Measurements from ENCODE around the gene MAPK1IP1L. TPM values are rescaled to one million over a fixed set of nuclear protein-coding genes. Genes with fewer than 3 reads are reported as not detected.

Gene MAPK1IP1L
- total RNA-seq, 1 experiment from 2014 or later, result 137 TPM

- peak; percentile 43 for DNase-seq (ENCODE audit: low spot score)
Observed at GRCh38 chr14:55094292-55095157, 43.1 kb downstream of the MAPK1IP1L start.

- no peak for DNase-seq (ENCODE audit: low spot score)
Observed at GRCh38 chr14:55097881-55098560, 46.6 kb downstream of the MAPK1IP1L start.

DNA sequence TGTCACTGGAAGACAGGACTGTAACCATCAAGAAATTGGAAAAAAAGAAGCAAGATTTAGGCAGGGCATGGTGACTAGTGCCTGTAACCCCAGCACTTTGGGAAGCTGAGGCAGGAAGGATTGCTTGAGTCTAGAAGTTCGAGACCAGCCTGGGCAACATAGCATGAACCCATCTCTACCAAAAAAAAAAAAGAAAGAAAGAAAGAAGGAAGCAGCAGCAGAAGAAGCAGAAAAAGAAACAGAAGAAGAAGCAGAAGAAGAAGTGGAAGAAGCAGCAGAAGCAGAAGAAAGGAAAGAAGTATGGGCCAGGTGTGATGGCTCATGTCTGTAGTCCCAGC, 47.1 kb downstream of the MAPK1IP1L start:
- no peak for DNase-seq (ENCODE audit: low spot score)

- DNase-seq (ENCODE audit: low spot score), result no peak
Observed at GRCh38 chr14:55099756-55100155, 48.3 kb downstream of the MAPK1IP1L start.

GRCh38 chr14:55101698-55102097, 50.3 kb downstream of the MAPK1IP1L start:
- no peak for DNase-seq (ENCODE audit: low spot score)

- DNase-seq (ENCODE audit: low spot score), result peak; percentile 99
Observed at GRCh38 chr14:55102141-55102621, 50.7 kb downstream of the MAPK1IP1L start.

- DNase-seq (ENCODE audit: low spot score), result peak; percentile 96
Observed at GRCh38 chr14:55103005-55103640, 51.7 kb downstream of the MAPK1IP1L start.

GRCh38 chr14:55103971-55104954, 52.8 kb downstream of the MAPK1IP1L start:
- no peak for DNase-seq (ENCODE audit: low spot score)

DNA sequence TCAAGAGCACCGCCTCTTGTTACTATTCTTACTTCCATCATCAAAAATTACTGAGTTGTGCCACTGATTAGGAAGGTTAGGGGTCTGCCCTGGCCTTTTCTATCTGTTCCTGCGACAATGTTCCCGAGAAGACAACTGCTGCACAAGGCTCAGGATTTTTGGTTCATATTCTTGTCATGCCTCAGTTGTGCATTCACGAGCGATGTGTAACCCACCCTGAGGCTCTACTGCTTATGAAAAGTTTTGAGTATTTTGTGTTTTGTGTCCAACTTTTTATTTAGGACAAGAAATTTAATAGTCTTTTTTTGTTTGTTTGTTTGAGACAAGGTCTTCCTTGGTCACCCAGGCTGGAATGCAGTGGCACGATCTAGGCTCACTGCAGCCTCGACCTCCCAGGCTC, 54.5 kb downstream of the MAPK1IP1L start:
- no peak for DNase-seq (ENCODE audit: low spot score)

- peak; percentile 94 for DNase-seq (ENCODE audit: low spot score)
Observed at GRCh38 chr14:55107766-55108554, 56.5 kb downstream of the MAPK1IP1L start.

DNA sequence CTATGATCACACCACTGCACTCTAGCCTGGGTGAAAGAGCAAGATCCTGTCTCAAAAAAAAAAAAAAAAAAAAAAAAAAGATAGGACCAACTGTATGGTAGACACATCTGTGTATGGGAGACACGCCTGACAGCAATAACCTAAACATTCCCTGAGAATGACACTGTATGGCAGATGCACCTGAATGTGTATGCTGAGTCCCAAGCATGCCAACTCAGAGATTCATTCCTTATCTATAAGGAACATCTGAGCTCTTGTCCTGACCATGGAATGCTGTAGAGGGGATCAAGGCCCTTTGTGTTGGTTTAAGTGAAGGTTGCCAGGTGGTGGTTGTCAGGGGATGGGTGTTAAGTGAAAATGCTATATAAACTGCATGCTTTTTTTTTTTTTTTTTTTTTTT, 58.4 kb downstream of the MAPK1IP1L start:
- DNase-seq (ENCODE audit: low spot score), result no peak

GRCh38 chr14:55111122-55111708, 59.8 kb downstream of the MAPK1IP1L start:
- no peak for DNase-seq (ENCODE audit: low spot score)

- DNase-seq (ENCODE audit: low spot score), result no peak
Observed at GRCh38 chr14:55114720-55115119, 63.3 kb downstream of the MAPK1IP1L start.

- DNase-seq (ENCODE audit: low spot score), result no peak
Observed at GRCh38 chr14:55115460-55115859, 64.0 kb downstream of the MAPK1IP1L start.

GRCh38 chr14:55115861-55116245, 64.4 kb downstream of the MAPK1IP1L start:
- no peak for DNase-seq (ENCODE audit: low spot score)

- DNase-seq (ENCODE audit: low spot score), result no peak
Observed at GRCh38 chr14:55116246-55117030, 65.0 kb downstream of the MAPK1IP1L start.

DNA sequence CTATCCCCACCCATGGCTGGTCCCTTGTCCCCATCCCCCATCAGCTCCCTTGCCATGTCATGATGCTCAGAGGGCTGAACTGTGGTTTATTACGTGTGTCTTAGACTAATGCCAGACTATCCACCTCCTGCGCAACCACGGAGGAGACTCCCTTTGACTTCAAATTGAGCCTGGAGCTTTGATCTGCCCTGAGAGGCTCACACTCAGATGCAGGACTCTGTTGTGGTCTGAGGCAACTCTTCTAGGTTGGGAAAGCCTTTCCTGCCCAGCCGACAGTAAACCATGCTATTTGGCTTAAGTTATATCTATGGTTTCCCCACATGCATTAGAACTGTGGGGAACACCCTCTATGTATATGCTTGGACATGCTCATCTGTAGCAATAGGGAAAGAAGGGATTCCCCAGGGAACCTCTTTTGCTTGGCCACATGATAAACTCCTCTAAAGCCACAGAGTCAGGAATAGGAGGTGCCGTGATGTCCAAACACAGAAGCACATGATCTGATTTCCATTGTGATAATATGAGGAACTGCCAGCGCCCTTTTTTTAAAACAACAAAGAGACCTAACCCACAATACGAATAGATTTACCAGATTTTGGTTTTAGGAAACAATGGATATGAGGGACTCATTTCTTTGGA, 66.5 kb downstream of the MAPK1IP1L start:
- peak; percentile 48 for DNase-seq (ENCODE audit: low spot score)

DNA sequence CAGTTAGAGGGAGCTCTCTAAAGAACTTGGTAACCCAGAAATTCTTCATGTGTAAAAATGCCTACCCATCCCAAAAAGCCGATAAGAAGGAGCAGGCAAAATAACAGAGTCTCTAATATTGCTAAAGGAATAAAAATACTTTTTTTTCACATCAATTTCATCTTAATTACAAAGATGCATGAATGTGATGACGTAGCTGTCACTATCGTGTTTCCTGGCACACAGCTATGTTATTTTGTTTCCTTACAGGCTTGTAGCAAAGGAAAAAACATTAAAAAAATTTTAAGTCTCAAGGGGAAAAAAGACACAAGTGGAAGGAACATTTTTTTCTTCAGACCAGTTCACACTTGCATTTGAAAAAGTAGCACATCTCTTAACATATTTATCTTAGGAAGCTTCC, 67.3 kb downstream of the MAPK1IP1L start:
- DNase-seq (ENCODE audit: low spot score), result no peak

All from H4 (cell line).